Neuronal stem cell (in vitro differentiated cells): Measurements from ENCODE around the gene UFD1.

ENCODE experiments used
- DNase-seq: peaks from one replicate; pipeline ENCODE4 v3.0.0-alpha.2; 2013; ENCODE audit warnings: low spot score
- H2AFZ ChIP-seq: one replicate; pipeline ENCODE4 v1.6.1; 2013; ENCODE audit warnings: mild to moderate bottlenecking, low read length, inconsistent platforms
- H2AK5ac ChIP-seq: 2 replicates; pipeline ENCODE4 v1.6.1; 2013; ENCODE audit warnings: low read depth, mild to moderate bottlenecking, inconsistent platforms, low read length, moderate library complexity, mixed read lengths
- H2BK120ac ChIP-seq: 2 replicates; pipeline ENCODE4 v1.6.1; 2013; ENCODE audit warnings: low read depth, mild to moderate bottlenecking, inconsistent platforms, low read length, moderate library complexity, mixed read lengths
- H2BK12ac ChIP-seq: one replicate; pipeline ENCODE4 v1.6.1; 2013; ENCODE audit warnings: low read length, inconsistent platforms
- H2BK15ac ChIP-seq: 2 replicates; pipeline ENCODE4 v1.6.1; 2013; ENCODE audit warnings: mild to moderate bottlenecking, low read length, inconsistent platforms, mixed read lengths
- H2BK5ac ChIP-seq: one replicate; pipeline ENCODE4 v1.6.1; 2013; ENCODE audit warnings: inconsistent platforms, mild to moderate bottlenecking, low read length, moderate library complexity
- H3K14ac ChIP-seq: one replicate; pipeline ENCODE4 v1.6.1; 2013; ENCODE audit warnings: low read length, inconsistent platforms
- H3K18ac ChIP-seq: 2 replicates; pipeline ENCODE4 v1.6.1; 2013; ENCODE audit warnings: low read length, inconsistent platforms
- H3K23ac ChIP-seq: 2 replicates; pipeline ENCODE4 v1.6.1; 2013; ENCODE audit warnings: low read depth, mild to moderate bottlenecking, mixed read lengths, low read length, inconsistent platforms; ENCODE audit not compliant: poor library complexity
- H3K27ac ChIP-seq: replicated peaks from 3 replicates; pipeline ENCODE4 v1.5.1; 2013; ENCODE audit warnings: low read length, inconsistent platforms
- H3K27me3 ChIP-seq, 3 experiments: 2 replicates each; pipeline ENCODE4 v1.6.1; 2013; ENCODE audit warnings: low read length in 3 of 3, mild to moderate bottlenecking in 2 of 3, inconsistent platforms in 1 of 3, low read depth in 1 of 3, mixed read lengths in 1 of 3, moderate library complexity in 1 of 3; ENCODE audit not compliant: control insufficient read depth in 3 of 3, insufficient read depth in 3 of 3
- H3K36me3 ChIP-seq, 2 donors: replicated peaks in 1 of 2; 2 replicates each; pipeline ENCODE4 v1.6.1; 2013; ENCODE audit warnings: low read length in 2 of 2; ENCODE audit not compliant: control insufficient read depth in 2 of 2, insufficient read depth in 2 of 2
- H3K4ac ChIP-seq: 2 replicates; pipeline ENCODE4 v1.6.1; 2013; ENCODE audit warnings: inconsistent platforms, mild to moderate bottlenecking, low read length, moderate library complexity
- H3K4me1 ChIP-seq, 2 donors: 1 replicate in 1 of 2; 2 replicates in 1 of 2; pipeline ENCODE4 v1.6.1; 2013; ENCODE audit warnings: low read length in 2 of 2, low read depth in 1 of 2; ENCODE audit not compliant: control insufficient read depth in 2 of 2, insufficient read depth in 1 of 2
- H3K4me2 ChIP-seq: one replicate; pipeline ENCODE4 v1.6.1; 2013; ENCODE audit warnings: mild to moderate bottlenecking, low read length, inconsistent platforms; ENCODE audit not compliant: insufficient read depth, poor library complexity, severe bottlenecking
- H3K4me3 ChIP-seq, 2 donors: 2 replicates each; pipeline ENCODE4 v1.5.1; 2013; ENCODE audit warnings: low read length in 2 of 2, mild to moderate bottlenecking in 2 of 2, inconsistent platforms in 1 of 2, moderate library complexity in 1 of 2
- H3K79me1 ChIP-seq: one replicate; pipeline ENCODE4 v1.6.1; 2013; ENCODE audit warnings: low read depth, mild to moderate bottlenecking, inconsistent platforms, low read length, moderate library complexity
- H3K9ac ChIP-seq: one replicate; pipeline ENCODE4 v1.6.1; 2013; ENCODE audit warnings: mild to moderate bottlenecking, low read depth, low read length, inconsistent platforms; ENCODE audit not compliant: poor library complexity
- H3K9me3 ChIP-seq, 2 donors: replicated peaks in 1 of 2; 2 replicates each; pipeline versions ENCODE3 to v1.6.1; 2013; ENCODE audit warnings: low read length in 2 of 2, mild to moderate bottlenecking in 2 of 2, inconsistent platforms in 1 of 2, low read depth in 1 of 2, mixed read lengths in 1 of 2, moderate library complexity in 1 of 2; ENCODE audit not compliant: control insufficient read depth in 2 of 2, insufficient read depth in 1 of 2
- H4K8ac ChIP-seq: one replicate; pipeline ENCODE4 v1.6.1; 2013; ENCODE audit warnings: low read depth, mild to moderate bottlenecking, inconsistent platforms, low read length, moderate library complexity
- H4K91ac ChIP-seq: one replicate; pipeline ENCODE4 v1.6.1; 2013; ENCODE audit warnings: low read length, low read depth, mild to moderate bottlenecking, inconsistent platforms; ENCODE audit not compliant: poor library complexity
- WGBS, 2 donors: extraction: QIAGEN DNeasy Blood & Tissue Kit; methylation state at CpG; one replicate each; pipeline ENCODE4 v1.1.7; 2013; ENCODE audit warnings: missing lambda C conversion rate in 2 of 2, mixed read lengths in 1 of 2; ENCODE audit not compliant: insufficient read length in 2 of 2, insufficient replicate concordance in 1 of 2; ENCODE audit errors: extremely low coverage in 2 of 2; 5-methylcytosine and 5-hydroxymethylcytosine counted together

UFD1 gene

DNA sequence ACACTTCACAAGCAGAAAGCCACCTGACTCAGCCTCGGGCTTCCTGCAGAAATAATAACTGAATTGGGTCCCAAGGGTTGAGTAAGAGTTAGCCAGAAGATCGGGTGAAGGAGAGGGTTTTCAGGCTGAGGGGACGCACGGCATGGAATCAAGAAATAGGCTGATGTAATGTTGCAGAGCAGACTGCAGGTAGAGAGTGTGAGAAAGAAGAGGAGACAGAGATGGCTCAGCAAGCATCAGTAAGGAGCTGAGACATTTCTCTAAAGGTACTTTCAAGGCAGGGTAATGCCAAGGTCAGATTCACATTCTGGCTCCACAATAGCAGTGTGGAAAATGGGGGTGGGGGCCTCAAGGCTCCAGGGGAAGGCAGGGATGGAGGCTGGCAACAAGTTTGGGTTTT, 66.1 kb downstream of the UFD1 start:
- H2BK12ac ChIP-seq, result no peak overlapping the region

DNA sequence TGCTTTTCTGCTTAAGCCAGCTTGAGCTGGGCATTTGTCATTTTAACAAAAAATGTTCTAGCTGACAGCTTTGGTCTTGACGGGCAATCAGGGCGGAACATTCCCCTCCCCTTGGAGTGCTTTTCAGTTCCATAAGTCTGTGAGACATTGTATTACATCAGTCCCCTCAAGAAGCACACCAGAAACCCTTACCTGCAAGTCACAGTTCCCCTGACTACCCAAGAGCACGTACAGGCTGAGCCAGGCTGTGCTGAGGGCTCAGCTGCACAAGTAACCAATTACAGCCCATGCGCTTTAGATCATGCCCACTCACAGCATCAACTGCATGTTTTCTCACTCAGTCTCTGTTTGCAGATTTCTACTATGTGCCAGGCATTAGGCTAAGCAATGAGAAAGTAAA, 66.5 kb downstream of the UFD1 start:
- no peak overlapping the region for H3K27ac ChIP-seq

More for the DNA sequence above, 66.1 kb downstream of the UFD1 start:
- no peak overlapping the region for H2BK120ac ChIP-seq
- H3K79me1 ChIP-seq, result peaks cover 9% of the 10 kb centered on the region
- WGBS, 2 donors, result no CpG with 5 or more reads among the region's 4 CpGs
- H4K8ac ChIP-seq, result no peak overlapping the region
- peaks cover 15 to 53% of the 10 kb centered on the region in 2 donors for H3K36me3 ChIP-seq
- H3K4me3 ChIP-seq, result no peak overlapping the region
- no peak for DNase-seq
- no peaks in the 10 kb centered on the region for H3K4me1 ChIP-seq
- H3K23ac ChIP-seq, result no peak overlapping the region
- no peak overlapping the region for H2BK15ac ChIP-seq
- no peaks in the 10 kb centered on the region for H3K27me3 ChIP-seq
- H3K4me2 ChIP-seq, result no peak overlapping the region
- no peak overlapping the region for H2AFZ ChIP-seq
- H3K4ac ChIP-seq, result no peak overlapping the region
- H3K14ac ChIP-seq, result no peak overlapping the region
- no peak overlapping the region for H2BK5ac ChIP-seq
- H3K9ac ChIP-seq, result no peak overlapping the region
- H2AK5ac ChIP-seq, result no peak overlapping the region
- no peak overlapping the region for H4K91ac ChIP-seq
- H3K9me3 ChIP-seq, result peaks cover 0 to 11% of the 10 kb centered on the region in 2 donors
- no peak overlapping the region for H3K18ac ChIP-seq
- H3K27ac ChIP-seq, result no peak overlapping the region

GRCh38 chr22:19411690-19412045, 67.3 kb downstream of the UFD1 start:
- H3K4ac ChIP-seq, result no peak overlapping the region
- H3K18ac ChIP-seq, result no peak overlapping the region
- no peak overlapping the region for H2BK15ac ChIP-seq
- H3K9me3 ChIP-seq, result peaks cover 0 to 4% of the 10 kb centered on the region in 2 donors
- no peak overlapping the region for H2BK5ac ChIP-seq
- H3K4me3 ChIP-seq, result no peak overlapping the region
- H3K4me2 ChIP-seq, result no peak overlapping the region
- no peak overlapping the region for H3K27ac ChIP-seq
- no peak overlapping the region for H4K8ac ChIP-seq
- H4K91ac ChIP-seq, result no peak overlapping the region
- no peak overlapping the region for H2BK12ac ChIP-seq
- H2AK5ac ChIP-seq, result no peak overlapping the region
- no peak overlapping the region for H3K23ac ChIP-seq
- no CpG with 5 or more reads among the region's 1 CpG for WGBS, 2 donors
- DNase-seq, result no peak
- no peak overlapping the region for H2AFZ ChIP-seq
- H3K9ac ChIP-seq, result no peak overlapping the region
- no peaks in the 10 kb centered on the region for H3K4me1 ChIP-seq
- no peak overlapping the region for H3K14ac ChIP-seq
- peaks cover 8% of the 10 kb centered on the region for H3K79me1 ChIP-seq
- H3K27me3 ChIP-seq, result no peaks in the 10 kb centered on the region
- H2BK120ac ChIP-seq, result no peak overlapping the region
- H3K36me3 ChIP-seq, result peaks cover 22 to 56% of the 10 kb centered on the region in 2 donors

More for the DNA sequence above, 66.5 kb downstream of the UFD1 start:
- Histone ChIP-seq H2BK120ac (no peak overlapping the region), H2AFZ (no peak overlapping the region), H4K91ac (no peak overlapping the region), H3K4ac (no peak overlapping the region), H4K8ac (no peak overlapping the region), H2BK15ac (no peak overlapping the region), H2BK12ac (no peak overlapping the region), H3K79me1 (peaks cover 9% of the 10 kb centered on the region), H3K14ac (no peak overlapping the region), H3K23ac (no peak overlapping the region), H3K4me1 (no peaks in the 10 kb centered on the region), H2AK5ac (no peak overlapping the region), H3K9ac (no peak overlapping the region), H3K18ac (no peak overlapping the region), H3K4me3 (no peak overlapping the region), H3K36me3 (peaks cover 19 to 53% of the 10 kb centered on the region in 2 donors), H3K9me3 (peaks cover 0 to 6% of the 10 kb centered on the region in 2 donors), H2BK5ac (no peak overlapping the region), H3K4me2 (no peak overlapping the region), H3K27me3 (no peaks in the 10 kb centered on the region)
- DNase-seq, result no peak
- WGBS, 2 donors, result no CpG with 5 or more reads among the region's 4 CpGs

DNA sequence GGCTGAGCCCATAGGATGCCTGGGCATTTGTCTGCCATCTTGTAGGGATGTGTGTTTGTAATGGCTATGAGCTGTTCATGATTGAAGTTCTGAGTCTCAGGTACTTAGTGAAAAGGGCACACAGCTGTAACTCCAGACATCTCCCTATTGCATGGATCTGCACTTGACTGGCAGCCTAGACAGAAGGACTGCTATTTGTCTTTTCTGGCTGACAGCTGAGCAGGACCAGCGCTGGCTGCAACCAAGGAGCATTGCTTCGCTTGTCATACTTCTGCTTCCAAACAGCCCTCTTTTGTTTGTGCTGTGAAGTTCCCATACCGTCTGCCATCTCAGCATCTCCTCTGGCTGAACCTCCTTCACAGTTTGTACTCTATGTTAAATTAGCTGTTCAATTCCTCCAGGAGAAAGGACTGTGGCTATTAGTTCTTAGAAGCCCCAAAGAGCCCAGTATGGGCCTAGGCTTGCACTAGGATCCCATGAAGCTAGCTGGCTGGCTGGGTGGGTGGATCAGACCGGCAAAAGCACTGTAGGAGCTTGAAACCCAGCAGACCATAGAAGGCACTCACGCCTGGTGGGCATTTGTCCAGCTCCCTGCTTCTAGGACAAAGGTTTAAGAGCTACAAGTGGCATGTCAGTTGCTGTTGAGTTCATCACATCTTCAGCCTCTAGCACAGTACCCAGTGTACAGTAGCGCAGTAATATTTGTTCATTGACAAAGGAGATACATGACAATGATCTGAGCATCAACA, 67.9 kb downstream of the UFD1 start:
- no peak overlapping the region for H3K18ac ChIP-seq
- H3K9me3 ChIP-seq, result no peaks in the 10 kb centered on the region
- no peak overlapping the region for H2BK120ac ChIP-seq
- no peak overlapping the region for H3K27ac ChIP-seq
- H3K4me1 ChIP-seq, result no peaks in the 10 kb centered on the region
- H3K36me3 ChIP-seq, result peaks cover 26 to 60% of the 10 kb centered on the region in 2 donors
- no peak overlapping the region for H4K8ac ChIP-seq
- H2AK5ac ChIP-seq, result no peak overlapping the region
- H2BK5ac ChIP-seq, result no peak overlapping the region
- peaks cover 8% of the 10 kb centered on the region for H3K79me1 ChIP-seq
- no peak overlapping the region for H3K4me2 ChIP-seq
- no peak overlapping the region for H2BK15ac ChIP-seq
- no peaks in the 10 kb centered on the region for H3K27me3 ChIP-seq
- no peak overlapping the region for H3K4ac ChIP-seq
- no CpG with 5 or more reads among the region's 6 CpGs for WGBS, 2 donors
- H2BK12ac ChIP-seq, result no peak overlapping the region
- no peak overlapping the region for H4K91ac ChIP-seq
- H3K4me3 ChIP-seq, result no peak overlapping the region
- no peak overlapping the region for H3K14ac ChIP-seq
- H2AFZ ChIP-seq, result no peak overlapping the region
- DNase-seq, result no peak
- H3K9ac ChIP-seq, result no peak overlapping the region
- H3K23ac ChIP-seq, result no peak overlapping the region
